Measurements from ENCODE around the gene MSMO1.

Gene MSMO1

GRCh38 chr4:165324918-165325304 is 2.6 kb upstream of the MSMO1 start:
- H3K4me1 ChIP-seq (ENCODE audit: control insufficient read depth, insufficient read depth, low read length), result peaks cover 5% of the 10 kb centered on the region
- H3K9me3 ChIP-seq (ENCODE audit: control insufficient read depth in 2 of 2, low read length in 2 of 2), result no peaks in the 10 kb centered on the region
- H3K27me3 ChIP-seq (ENCODE audit: control insufficient read depth in 1 of 2, insufficient read depth in 2 of 2, low read length in 2 of 2), result no peaks in the 10 kb centered on the region
- no peak overlapping the region for H3K27ac ChIP-seq (ENCODE audit: low read length)
- H3K9ac ChIP-seq (ENCODE audit: low read length in 2 of 2), result no peak overlapping the region
- no peak overlapping the region for H3K4me3 ChIP-seq (ENCODE audit: low read length in 2 of 2)
- no peaks in the 10 kb centered on the region for H3K36me3 ChIP-seq (ENCODE audit: control insufficient read depth in 2 of 2, insufficient read depth in 2 of 2, low read length in 2 of 2)

GRCh38 chr4:165325732-165326512 is 1.5 kb upstream of the MSMO1 start:
- H3K9ac ChIP-seq (ENCODE audit: low read length in 2 of 2), result no peak overlapping the region
- no peaks in the 10 kb centered on the region for H3K9me3 ChIP-seq (ENCODE audit: control insufficient read depth in 2 of 2, low read length in 2 of 2)
- H3K27me3 ChIP-seq (ENCODE audit: control insufficient read depth in 1 of 2, insufficient read depth in 2 of 2, low read length in 2 of 2), result no peaks in the 10 kb centered on the region
- peak overlapping the region in 1 of 2 donors; percentile 94 for H3K4me3 ChIP-seq (ENCODE audit: low read length in 2 of 2)
- peaks cover 5% of the 10 kb centered on the region for H3K4me1 ChIP-seq (ENCODE audit: control insufficient read depth, insufficient read depth, low read length)
- no peak overlapping the region for H3K27ac ChIP-seq (ENCODE audit: low read length)
- no peaks in the 10 kb centered on the region for H3K36me3 ChIP-seq (ENCODE audit: control insufficient read depth in 2 of 2, insufficient read depth in 2 of 2, low read length in 2 of 2)

- no peaks in the 10 kb centered on the region for H3K9me3 ChIP-seq (ENCODE audit: control insufficient read depth in 2 of 2, low read length in 2 of 2)
- no peaks in the 10 kb centered on the region for H3K27me3 ChIP-seq (ENCODE audit: control insufficient read depth in 1 of 2, insufficient read depth in 2 of 2, low read length in 2 of 2)
- peak overlapping the region; percentile 3 for H3K27ac ChIP-seq (ENCODE audit: low read length)
- peak overlapping the region; percentile 51 to 85 for H3K9ac ChIP-seq (ENCODE audit: low read length in 2 of 2)
- peaks cover 5% of the 10 kb centered on the region for H3K4me1 ChIP-seq (ENCODE audit: control insufficient read depth, insufficient read depth, low read length)
- H3K4me3 ChIP-seq (ENCODE audit: low read length in 2 of 2), result peak overlapping the region; percentile 94 to 97
- H3K36me3 ChIP-seq (ENCODE audit: control insufficient read depth in 2 of 2, insufficient read depth in 2 of 2, low read length in 2 of 2), result no peaks in the 10 kb centered on the region
Measured at GRCh38 chr4:165326831-165327210, 648 bp upstream of the MSMO1 start.

- peaks cover 5% of the 10 kb centered on the region for H3K4me1 ChIP-seq (ENCODE audit: control insufficient read depth, insufficient read depth, low read length)
- no peaks in the 10 kb centered on the region for H3K36me3 ChIP-seq (ENCODE audit: control insufficient read depth in 2 of 2, insufficient read depth in 2 of 2, low read length in 2 of 2)
- H3K9ac ChIP-seq (ENCODE audit: low read length in 2 of 2), result peak overlapping the region; percentile 79 to 80
- no peak overlapping the region for H3K27ac ChIP-seq (ENCODE audit: low read length)
- no peaks in the 10 kb centered on the region for H3K9me3 ChIP-seq (ENCODE audit: control insufficient read depth in 2 of 2, low read length in 2 of 2)
- H3K4me3 ChIP-seq (ENCODE audit: low read length in 2 of 2), result peak overlapping the region; percentile 94 to 98
- no peaks in the 10 kb centered on the region for H3K27me3 ChIP-seq (ENCODE audit: control insufficient read depth in 1 of 2, insufficient read depth in 2 of 2, low read length in 2 of 2)
Measured at GRCh38 chr4:165328101-165328425, 594 bp downstream of the MSMO1 start.

GRCh38 chr4:165328708-165329107 is 1.2 kb downstream of the MSMO1 start:
- Histone ChIP-seq H3K4me1 (ENCODE audit: control insufficient read depth, insufficient read depth, low read length) (peaks cover 5% of the 10 kb centered on the region), H3K9ac (ENCODE audit: low read length in 2 of 2) (peak overlapping the region in 1 of 2 donors; percentile 80), H3K4me3 (ENCODE audit: low read length in 2 of 2) (peak overlapping the region; percentile 94 to 98), H3K36me3 (ENCODE audit: control insufficient read depth in 2 of 2, insufficient read depth in 2 of 2, low read length in 2 of 2) (no peaks in the 10 kb centered on the region), H3K27me3 (ENCODE audit: control insufficient read depth in 1 of 2, insufficient read depth in 2 of 2, low read length in 2 of 2) (no peaks in the 10 kb centered on the region), H3K9me3 (ENCODE audit: control insufficient read depth in 2 of 2, low read length in 2 of 2) (no peaks in the 10 kb centered on the region), H3K27ac (ENCODE audit: low read length) (no peak overlapping the region)

GRCh38 chr4:165330071-165330470 is 2.6 kb downstream of the MSMO1 start:
- no peak overlapping the region for H3K27ac ChIP-seq (ENCODE audit: low read length)
- no peaks in the 10 kb centered on the region for H3K9me3 ChIP-seq (ENCODE audit: control insufficient read depth in 2 of 2, low read length in 2 of 2)
- no peaks in the 10 kb centered on the region for H3K36me3 ChIP-seq (ENCODE audit: control insufficient read depth in 2 of 2, insufficient read depth in 2 of 2, low read length in 2 of 2)
- H3K27me3 ChIP-seq (ENCODE audit: control insufficient read depth in 1 of 2, insufficient read depth in 2 of 2, low read length in 2 of 2), result no peaks in the 10 kb centered on the region
- H3K9ac ChIP-seq (ENCODE audit: low read length in 2 of 2), result no peak overlapping the region
- peaks cover 5% of the 10 kb centered on the region for H3K4me1 ChIP-seq (ENCODE audit: control insufficient read depth, insufficient read depth, low read length)
- H3K4me3 ChIP-seq (ENCODE audit: low read length in 2 of 2), result no peak overlapping the region

GRCh38 chr4:165330666-165331065 is 3.2 kb downstream of the MSMO1 start:
- no peak overlapping the region for H3K27ac ChIP-seq (ENCODE audit: low read length)
- no peak overlapping the region for H3K9ac ChIP-seq (ENCODE audit: low read length in 2 of 2)
- no peaks in the 10 kb centered on the region for H3K36me3 ChIP-seq (ENCODE audit: control insufficient read depth in 2 of 2, insufficient read depth in 2 of 2, low read length in 2 of 2)
- no peaks in the 10 kb centered on the region for H3K27me3 ChIP-seq (ENCODE audit: control insufficient read depth in 1 of 2, insufficient read depth in 2 of 2, low read length in 2 of 2)
- peaks cover 5% of the 10 kb centered on the region for H3K4me1 ChIP-seq (ENCODE audit: control insufficient read depth, insufficient read depth, low read length)
- no peaks in the 10 kb centered on the region for H3K9me3 ChIP-seq (ENCODE audit: control insufficient read depth in 2 of 2, low read length in 2 of 2)
- no peak overlapping the region for H3K4me3 ChIP-seq (ENCODE audit: low read length in 2 of 2)

- Histone ChIP-seq H3K27me3 (ENCODE audit: control insufficient read depth in 1 of 2, insufficient read depth in 2 of 2, low read length in 2 of 2) (no peaks in the 10 kb centered on the region), H3K4me3 (ENCODE audit: low read length in 2 of 2) (no peak overlapping the region), H3K4me1 (ENCODE audit: control insufficient read depth, insufficient read depth, low read length) (peaks cover 5% of the 10 kb centered on the region), H3K27ac (ENCODE audit: low read length) (no peak overlapping the region), H3K9ac (ENCODE audit: low read length in 2 of 2) (no peak overlapping the region), H3K9me3 (ENCODE audit: control insufficient read depth in 2 of 2, low read length in 2 of 2) (no peaks in the 10 kb centered on the region), H3K36me3 (ENCODE audit: control insufficient read depth in 2 of 2, insufficient read depth in 2 of 2, low read length in 2 of 2) (no peaks in the 10 kb centered on the region)
Measured at GRCh38 chr4:165331359-165331758, 3.9 kb downstream of the MSMO1 start.

- no peak overlapping the region for H3K27ac ChIP-seq (ENCODE audit: low read length)
- no peak overlapping the region for H3K4me3 ChIP-seq (ENCODE audit: low read length in 2 of 2)
- no peaks in the 10 kb centered on the region for H3K9me3 ChIP-seq (ENCODE audit: control insufficient read depth in 2 of 2, low read length in 2 of 2)
- no peaks in the 10 kb centered on the region for H3K36me3 ChIP-seq (ENCODE audit: control insufficient read depth in 2 of 2, insufficient read depth in 2 of 2, low read length in 2 of 2)
- H3K9ac ChIP-seq (ENCODE audit: low read length in 2 of 2), result no peak overlapping the region
- no peaks in the 10 kb centered on the region for H3K27me3 ChIP-seq (ENCODE audit: control insufficient read depth in 1 of 2, insufficient read depth in 2 of 2, low read length in 2 of 2)
- peaks cover 5% of the 10 kb centered on the region for H3K4me1 ChIP-seq (ENCODE audit: control insufficient read depth, insufficient read depth, low read length)
Measured at GRCh38 chr4:165331823-165332222, 4.4 kb downstream of the MSMO1 start.

GRCh38 chr4:165332502-165332901 is 5.0 kb downstream of the MSMO1 start:
- H3K9ac ChIP-seq (ENCODE audit: low read length in 2 of 2), result no peak overlapping the region
- H3K4me1 ChIP-seq (ENCODE audit: control insufficient read depth, insufficient read depth, low read length), result peaks cover 5% of the 10 kb centered on the region
- no peaks in the 10 kb centered on the region for H3K9me3 ChIP-seq (ENCODE audit: control insufficient read depth in 2 of 2, low read length in 2 of 2)
- no peak overlapping the region for H3K4me3 ChIP-seq (ENCODE audit: low read length in 2 of 2)
- no peaks in the 10 kb centered on the region for H3K36me3 ChIP-seq (ENCODE audit: control insufficient read depth in 2 of 2, insufficient read depth in 2 of 2, low read length in 2 of 2)
- H3K27me3 ChIP-seq (ENCODE audit: control insufficient read depth in 1 of 2, insufficient read depth in 2 of 2, low read length in 2 of 2), result no peaks in the 10 kb centered on the region
- no peak overlapping the region for H3K27ac ChIP-seq (ENCODE audit: low read length)

GRCh38 chr4:165335163-165335703 is 7.8 kb downstream of the MSMO1 start:
- Histone ChIP-seq H3K36me3 (ENCODE audit: control insufficient read depth in 2 of 2, insufficient read depth in 2 of 2, low read length in 2 of 2) (peaks cover 2 to 5% of the 10 kb centered on the region in 2 donors), H3K27me3 (ENCODE audit: control insufficient read depth in 1 of 2, insufficient read depth in 2 of 2, low read length in 2 of 2) (no peaks in the 10 kb centered on the region), H3K9me3 (ENCODE audit: control insufficient read depth in 2 of 2, low read length in 2 of 2) (no peaks in the 10 kb centered on the region), H3K27ac (ENCODE audit: low read length) (no peak overlapping the region), H3K4me1 (ENCODE audit: control insufficient read depth, insufficient read depth, low read length) (no peaks in the 10 kb centered on the region), H3K4me3 (ENCODE audit: low read length in 2 of 2) (no peak overlapping the region), H3K9ac (ENCODE audit: low read length in 2 of 2) (no peak overlapping the region)
